ENCODE data around the gene APLF.
"Not testable (repeated sequence)": the region's sequence is repeated elsewhere in the genome, so short reads cannot be mapped to it uniquely, and the experiment has no call there.

Gene APLF

DNA sequence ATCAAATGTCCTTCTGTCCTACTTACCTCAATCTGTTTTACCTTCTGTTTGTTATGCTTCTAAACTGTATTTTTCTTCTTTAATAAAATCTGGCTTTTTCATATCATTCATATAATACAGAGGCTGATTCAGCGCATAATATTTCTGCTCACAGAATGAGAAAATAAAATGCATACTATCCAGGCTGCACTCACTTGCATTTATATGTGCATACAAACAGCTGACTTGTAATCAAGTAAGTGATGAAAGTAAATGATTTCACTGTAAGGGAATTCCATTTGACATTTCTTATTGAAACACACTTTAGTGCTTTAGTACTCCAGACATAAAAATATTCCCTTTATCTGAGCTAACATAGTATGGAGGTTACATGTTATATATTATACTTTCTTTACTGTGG, 100.7 kb downstream of the APLF start:
- DNase-seq (ENCODE audit: low read depth in 1 of 2, low spot score in 1 of 2) = no peak
- Histone ChIP-seq H3K4me3 (replicated peaks; ENCODE audit: insufficient read depth, low read length) (no peak overlapping the region), H3K27me3 (ENCODE audit: insufficient read depth, poor library complexity, severe bottlenecking) (no peaks in the 10 kb centered on the region), H3K27ac (replicated peaks) (no peak overlapping the region)
- TF ChIP-seq GABPA (IDR thresholded peaks at IDR 0.05; ENCODE audit: low read depth) (no peak), POLR2AphosphoS5 (IDR thresholded peaks at IDR 0.05; ENCODE audit: low read depth) (no peak), SPI1 (IDR thresholded peaks at IDR 0.05; ENCODE audit: borderline replicate concordance, low read depth) (no peak)
- TF ChIP-seq, protein P1, sequence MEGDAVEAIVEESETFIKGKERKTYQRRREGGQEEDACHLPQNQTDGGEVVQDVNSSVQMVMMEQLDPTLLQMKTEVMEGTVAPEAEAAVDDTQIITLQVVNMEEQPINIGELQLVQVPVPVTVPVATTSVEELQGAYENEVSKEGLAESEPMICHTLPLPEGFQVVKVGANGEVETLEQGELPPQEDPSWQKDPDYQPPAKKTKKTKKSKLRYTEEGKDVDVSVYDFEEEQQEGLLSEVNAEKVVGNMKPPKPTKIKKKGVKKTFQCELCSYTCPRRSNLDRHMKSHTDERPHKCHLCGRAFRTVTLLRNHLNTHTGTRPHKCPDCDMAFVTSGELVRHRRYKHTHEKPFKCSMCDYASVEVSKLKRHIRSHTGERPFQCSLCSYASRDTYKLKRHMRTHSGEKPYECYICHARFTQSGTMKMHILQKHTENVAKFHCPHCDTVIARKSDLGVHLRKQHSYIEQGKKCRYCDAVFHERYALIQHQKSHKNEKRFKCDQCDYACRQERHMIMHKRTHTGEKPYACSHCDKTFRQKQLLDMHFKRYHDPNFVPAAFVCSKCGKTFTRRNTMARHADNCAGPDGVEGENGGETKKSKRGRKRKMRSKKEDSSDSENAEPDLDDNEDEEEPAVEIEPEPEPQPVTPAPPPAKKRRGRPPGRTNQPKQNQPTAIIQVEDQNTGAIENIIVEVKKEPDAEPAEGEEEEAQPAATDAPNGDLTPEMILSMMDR (IDR thresholded peaks at IDR 0.05; ENCODE audit: insufficient read depth, low read length) = no peak
- TF ChIP-seq, protein P2, sequence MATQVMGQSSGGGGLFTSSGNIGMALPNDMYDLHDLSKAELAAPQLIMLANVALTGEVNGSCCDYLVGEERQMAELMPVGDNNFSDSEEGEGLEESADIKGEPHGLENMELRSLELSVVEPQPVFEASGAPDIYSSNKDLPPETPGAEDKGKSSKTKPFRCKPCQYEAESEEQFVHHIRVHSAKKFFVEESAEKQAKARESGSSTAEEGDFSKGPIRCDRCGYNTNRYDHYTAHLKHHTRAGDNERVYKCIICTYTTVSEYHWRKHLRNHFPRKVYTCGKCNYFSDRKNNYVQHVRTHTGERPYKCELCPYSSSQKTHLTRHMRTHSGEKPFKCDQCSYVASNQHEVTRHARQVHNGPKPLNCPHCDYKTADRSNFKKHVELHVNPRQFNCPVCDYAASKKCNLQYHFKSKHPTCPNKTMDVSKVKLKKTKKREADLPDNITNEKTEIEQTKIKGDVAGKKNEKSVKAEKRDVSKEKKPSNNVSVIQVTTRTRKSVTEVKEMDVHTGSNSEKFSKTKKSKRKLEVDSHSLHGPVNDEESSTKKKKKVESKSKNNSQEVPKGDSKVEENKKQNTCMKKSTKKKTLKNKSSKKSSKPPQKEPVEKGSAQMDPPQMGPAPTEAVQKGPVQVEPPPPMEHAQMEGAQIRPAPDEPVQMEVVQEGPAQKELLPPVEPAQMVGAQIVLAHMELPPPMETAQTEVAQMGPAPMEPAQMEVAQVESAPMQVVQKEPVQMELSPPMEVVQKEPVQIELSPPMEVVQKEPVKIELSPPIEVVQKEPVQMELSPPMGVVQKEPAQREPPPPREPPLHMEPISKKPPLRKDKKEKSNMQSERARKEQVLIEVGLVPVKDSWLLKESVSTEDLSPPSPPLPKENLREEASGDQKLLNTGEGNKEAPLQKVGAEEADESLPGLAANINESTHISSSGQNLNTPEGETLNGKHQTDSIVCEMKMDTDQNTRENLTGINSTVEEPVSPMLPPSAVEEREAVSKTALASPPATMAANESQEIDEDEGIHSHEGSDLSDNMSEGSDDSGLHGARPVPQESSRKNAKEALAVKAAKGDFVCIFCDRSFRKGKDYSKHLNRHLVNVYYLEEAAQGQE (IDR thresholded peaks at IDR 0.05; ENCODE audit: insufficient replicate concordance, low read depth) = no peak

DNA sequence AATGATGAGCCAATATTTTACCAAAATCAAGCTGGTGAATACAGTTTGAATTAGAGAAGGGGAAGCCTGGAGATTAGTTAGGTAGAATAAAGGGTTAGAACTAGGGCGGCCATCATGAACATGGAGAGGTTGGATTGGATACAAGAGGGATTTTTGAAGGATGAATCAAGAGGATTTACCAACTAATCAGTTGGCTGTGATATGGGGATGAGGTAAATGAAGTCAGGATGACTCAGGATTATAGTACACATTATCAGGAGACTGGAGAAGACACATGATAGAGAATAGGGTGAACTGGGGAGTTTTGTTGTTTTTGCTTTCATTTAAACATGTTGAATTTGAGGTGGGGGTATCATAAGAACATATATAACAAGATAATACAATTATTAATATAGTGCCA, 102.2 kb downstream of the APLF start:
- no peak for DNase-seq (ENCODE audit: low read depth in 1 of 2, low spot score in 1 of 2)
- no peak overlapping the region for H3K27ac ChIP-seq (replicated peaks)
- H3K4me3 ChIP-seq (replicated peaks; ENCODE audit: insufficient read depth, low read length) = no peak overlapping the region
- TF ChIP-seq, protein P2 (IDR thresholded peaks at IDR 0.05; ENCODE audit: insufficient replicate concordance, low read depth) = no peak
- TF ChIP-seq POLR2AphosphoS5 (IDR thresholded peaks at IDR 0.05; ENCODE audit: low read depth) (no peak), GABPA (IDR thresholded peaks at IDR 0.05; ENCODE audit: low read depth) (no peak), SPI1 (IDR thresholded peaks at IDR 0.05; ENCODE audit: borderline replicate concordance, low read depth) (no peak)
- TF ChIP-seq, protein P1 (IDR thresholded peaks at IDR 0.05; ENCODE audit: insufficient read depth, low read length) = no peak
- no peaks in the 10 kb centered on the region for H3K27me3 ChIP-seq (ENCODE audit: insufficient read depth, poor library complexity, severe bottlenecking)

DNA sequence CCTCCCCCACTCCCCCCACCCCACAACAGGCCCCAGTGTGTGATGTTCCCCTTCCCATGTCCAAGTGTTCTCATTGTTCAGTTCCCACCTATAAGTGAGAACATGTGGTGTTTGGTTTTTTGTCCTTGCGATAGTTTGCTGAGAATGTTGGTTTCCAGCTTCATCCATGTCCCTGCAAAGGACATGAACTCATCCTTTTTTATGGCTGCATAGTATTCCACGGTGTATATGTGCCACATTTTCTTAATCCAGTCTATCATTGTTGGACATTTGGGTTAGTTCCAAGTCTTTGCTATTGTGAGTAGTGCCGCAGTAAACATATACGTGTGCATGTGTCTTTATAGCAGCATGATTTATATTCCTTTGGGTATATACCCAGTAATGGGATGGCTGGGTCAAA, 103.0 kb downstream of the APLF start:
- not testable (repeated sequence) for H3K27me3 ChIP-seq (ENCODE audit: insufficient read depth, poor library complexity, severe bottlenecking); DNase-seq (ENCODE audit: low read depth in 1 of 2, low spot score in 1 of 2); H3K4me3 ChIP-seq (replicated peaks; ENCODE audit: insufficient read depth, low read length); H3K27ac ChIP-seq (replicated peaks)

DNA sequence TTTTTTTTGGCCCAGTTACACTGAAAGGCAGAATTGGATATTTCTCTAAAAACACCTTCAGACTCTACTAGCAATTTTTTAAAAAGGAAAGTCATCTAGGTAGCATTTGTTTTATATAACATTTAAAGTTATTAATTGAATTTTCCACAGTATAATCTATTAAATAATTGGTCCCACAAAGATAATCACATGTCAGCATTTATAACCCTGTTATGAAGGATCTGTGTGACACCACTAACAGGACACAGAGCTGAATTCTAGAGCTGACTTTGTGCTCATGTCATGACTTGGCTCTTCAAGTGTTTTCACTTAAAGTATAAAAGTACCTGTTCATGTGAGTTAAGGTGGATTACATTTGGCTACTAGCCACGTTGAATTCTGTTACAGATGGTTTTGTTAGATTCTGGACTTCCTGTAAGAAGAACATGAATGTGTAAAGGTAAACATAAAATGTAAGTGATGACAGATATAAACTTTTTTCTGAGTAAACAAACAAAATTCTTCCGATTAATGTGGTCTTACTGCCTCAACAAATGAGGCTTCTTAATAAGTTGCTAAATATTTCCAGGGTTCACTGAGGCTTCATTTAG, 106.9 kb downstream of the APLF start:
- no peak overlapping the region for H3K27ac ChIP-seq (replicated peaks)
- H3K4me3 ChIP-seq (replicated peaks; ENCODE audit: insufficient read depth, low read length) = no peak overlapping the region
- H3K27me3 ChIP-seq (ENCODE audit: insufficient read depth, poor library complexity, severe bottlenecking) = no peaks in the 10 kb centered on the region
- TF ChIP-seq, protein P2 (IDR thresholded peaks at IDR 0.05; ENCODE audit: insufficient replicate concordance, low read depth) = no peak
- TF ChIP-seq SPI1 (IDR thresholded peaks at IDR 0.05; ENCODE audit: borderline replicate concordance, low read depth) (no peak), GABPA (IDR thresholded peaks at IDR 0.05; ENCODE audit: low read depth) (no peak), POLR2AphosphoS5 (IDR thresholded peaks at IDR 0.05; ENCODE audit: low read depth) (no peak)
- TF ChIP-seq, protein P1 (IDR thresholded peaks at IDR 0.05; ENCODE audit: insufficient read depth, low read length) = no peak
- DNase-seq (ENCODE audit: low read depth in 1 of 2, low spot score in 1 of 2) = no peak

Measured in HL-60 (cell line).